GM12801 (cell line): ENCODE data around the gene UGT1A6.

ENCODE experiments used
- TF ChIP-seq, protein P1 (sequence below): IDR thresholded peaks from one replicate; pipeline ENCODE4 v1.5.1; 2011; ENCODE audit warnings: control low read depth; ENCODE audit not compliant: insufficient read length; ENCODE audit errors: extremely low read depth

The UGT1A6 gene

GRCh38 chr2:233676046-233676445, 16.6 kb upstream of the UGT1A6 start:
- TF ChIP-seq, protein P1, sequence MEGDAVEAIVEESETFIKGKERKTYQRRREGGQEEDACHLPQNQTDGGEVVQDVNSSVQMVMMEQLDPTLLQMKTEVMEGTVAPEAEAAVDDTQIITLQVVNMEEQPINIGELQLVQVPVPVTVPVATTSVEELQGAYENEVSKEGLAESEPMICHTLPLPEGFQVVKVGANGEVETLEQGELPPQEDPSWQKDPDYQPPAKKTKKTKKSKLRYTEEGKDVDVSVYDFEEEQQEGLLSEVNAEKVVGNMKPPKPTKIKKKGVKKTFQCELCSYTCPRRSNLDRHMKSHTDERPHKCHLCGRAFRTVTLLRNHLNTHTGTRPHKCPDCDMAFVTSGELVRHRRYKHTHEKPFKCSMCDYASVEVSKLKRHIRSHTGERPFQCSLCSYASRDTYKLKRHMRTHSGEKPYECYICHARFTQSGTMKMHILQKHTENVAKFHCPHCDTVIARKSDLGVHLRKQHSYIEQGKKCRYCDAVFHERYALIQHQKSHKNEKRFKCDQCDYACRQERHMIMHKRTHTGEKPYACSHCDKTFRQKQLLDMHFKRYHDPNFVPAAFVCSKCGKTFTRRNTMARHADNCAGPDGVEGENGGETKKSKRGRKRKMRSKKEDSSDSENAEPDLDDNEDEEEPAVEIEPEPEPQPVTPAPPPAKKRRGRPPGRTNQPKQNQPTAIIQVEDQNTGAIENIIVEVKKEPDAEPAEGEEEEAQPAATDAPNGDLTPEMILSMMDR: no peak

DNA sequence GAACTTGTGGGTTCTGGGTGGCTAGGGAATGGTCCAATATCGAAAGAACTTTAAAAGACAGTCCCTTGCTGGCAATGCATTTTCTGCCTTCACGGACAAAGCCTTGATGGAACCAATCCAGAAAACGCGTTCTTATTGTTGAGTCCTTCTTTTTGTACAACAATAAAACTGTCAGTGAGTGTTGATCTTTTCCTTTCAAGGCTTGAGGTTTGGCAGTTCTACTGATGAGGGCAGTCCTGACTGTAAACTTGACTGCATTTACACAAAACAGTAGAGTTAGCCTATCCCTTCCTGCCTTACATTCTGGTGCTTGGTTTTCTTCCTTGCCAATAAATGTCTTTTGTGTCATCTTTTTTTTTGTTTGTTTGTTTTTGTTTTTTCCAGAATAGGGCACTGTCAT, 13.5 kb upstream of the UGT1A6 start:
- TF ChIP-seq, protein P1: no peak

DNA sequence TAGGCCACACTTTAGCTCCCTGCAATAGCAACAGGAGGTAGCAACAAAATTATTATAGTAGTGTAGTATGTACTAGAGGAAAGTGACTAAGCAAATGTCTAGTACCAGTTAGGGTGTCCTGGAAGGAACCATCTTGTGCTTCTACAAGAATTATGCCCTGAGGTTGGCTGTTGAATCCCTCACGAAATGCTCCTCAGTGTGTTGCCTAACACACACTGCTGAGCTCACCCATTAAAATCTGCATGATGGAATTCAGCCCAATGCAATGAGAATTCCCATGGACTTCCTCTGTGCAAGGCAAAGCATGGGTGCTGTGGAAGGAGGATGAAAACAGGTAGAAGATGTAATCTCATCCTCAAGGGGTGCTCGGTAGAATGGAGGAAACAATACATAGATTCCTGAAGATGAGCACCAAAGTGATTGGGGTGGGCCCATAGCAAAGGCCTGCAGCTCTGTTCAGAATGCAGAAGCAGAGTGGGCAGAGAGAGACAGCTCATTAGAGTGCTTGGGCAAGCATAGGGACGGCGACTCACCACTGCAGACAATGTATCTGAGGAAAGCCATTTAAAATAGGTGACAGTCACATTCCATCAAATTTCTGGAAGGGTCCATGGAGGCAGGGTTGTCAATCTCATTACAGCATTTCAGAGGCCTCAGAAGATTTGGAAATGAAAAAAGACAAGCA, 12.2 kb upstream of the UGT1A6 start:
- TF ChIP-seq, protein P1: no peak

DNA sequence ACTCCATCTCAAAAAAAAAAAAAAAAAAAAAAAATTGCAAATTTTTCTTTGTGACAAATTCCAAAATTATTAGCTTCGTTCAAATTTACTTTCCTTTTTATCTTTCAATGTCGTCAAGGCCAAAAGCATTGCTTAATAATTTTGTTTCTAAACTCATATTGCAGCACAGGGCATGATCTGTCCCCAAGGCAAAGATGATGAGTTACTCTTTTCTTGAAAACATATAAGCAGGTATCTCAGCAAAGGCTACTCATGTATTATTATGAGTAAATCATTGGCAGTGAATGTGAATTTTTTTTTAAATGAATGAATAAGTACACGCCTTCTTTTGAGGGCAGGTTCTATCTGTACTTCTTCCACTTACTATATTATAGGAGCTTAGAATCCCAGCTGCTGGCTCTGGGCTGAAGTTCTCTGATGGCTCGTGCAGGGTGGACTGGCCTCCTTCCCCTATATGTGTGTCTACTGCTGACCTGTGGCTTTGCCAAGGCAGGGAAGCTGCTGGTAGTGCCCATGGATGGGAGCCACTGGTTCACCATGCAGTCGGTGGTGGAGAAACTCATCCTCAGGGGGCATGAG, 11.1 kb upstream of the UGT1A6 start, which contains the start of gene UGT1A7:
Gene UGT1A7, plus strand, starts transcription at position 381 of the 579 bp plus-strand sequence. Its CDS starts 37 bp downstream, at position 418.
- TF ChIP-seq, protein P1: no peak

DNA sequence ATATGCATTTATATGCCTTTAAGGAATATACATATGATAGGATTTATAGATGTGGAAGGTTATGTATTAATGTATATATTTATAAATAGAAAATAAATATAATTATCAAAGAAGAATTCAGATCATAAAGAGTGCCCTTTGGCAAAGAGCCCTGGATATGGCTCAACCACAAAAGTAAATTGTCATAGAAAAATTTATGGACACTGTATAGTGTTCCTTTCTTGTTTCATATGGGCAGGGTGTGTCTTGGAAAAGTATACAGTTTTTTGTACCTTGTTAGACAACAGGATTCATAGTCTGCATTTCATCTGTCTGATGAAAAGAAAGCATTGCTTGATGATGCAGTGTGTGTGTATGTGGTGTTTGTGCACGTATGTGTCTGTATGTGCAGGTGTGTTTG, 8.1 kb upstream of the UGT1A6 start:
- TF ChIP-seq, protein P1: no peak

- TF ChIP-seq, protein P1: no peak
Measured at GRCh38 chr2:233686928-233687327, 5.8 kb upstream of the UGT1A6 start.

DNA sequence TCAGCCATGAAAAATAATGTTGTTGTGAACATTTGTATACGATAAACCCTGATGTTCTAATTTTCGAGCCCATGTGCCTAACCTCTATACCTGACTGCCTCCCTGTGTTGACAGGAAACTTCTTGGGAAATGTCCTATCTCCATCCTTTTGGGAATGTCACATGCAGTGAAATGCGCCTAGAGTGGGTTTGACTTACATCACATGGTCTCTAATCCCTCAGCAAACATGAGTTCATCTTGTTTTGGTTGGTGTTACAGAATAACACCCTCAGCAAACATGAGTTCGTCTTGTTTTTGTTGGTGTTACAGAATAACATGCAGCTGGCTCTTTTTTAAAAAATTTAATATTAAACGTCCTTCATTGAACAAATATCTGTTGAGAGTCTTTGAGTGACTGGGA, 4.3 kb upstream of the UGT1A6 start:
- TF ChIP-seq, protein P1: no peak
